HG03139 (cell line): ENCODE data around the gene ZCCHC24.
"Not testable (repeated sequence)": the region's sequence is repeated elsewhere in the genome, so short reads cannot be mapped to it uniquely, and the experiment has no call there.

Experiments
- ATAC-seq: cut with Tn5 transposase; IDR thresholded peaks from one replicate; pipeline ENCODE4 v1.9.1; 2021; ENCODE audit not compliant: unreplicated experiment

ZCCHC24 gene

GRCh38 chr10:79332610-79333315, 112.7 kb downstream of the ZCCHC24 start:
- not testable (repeated sequence) for ATAC-seq
